HepG2 (cell line): Measurements from ENCODE around the gene CAPN9. TPM values are rescaled to one million over a fixed set of nuclear protein-coding genes. Genes with fewer than 3 reads are reported as not detected.
A peak's percentile ranks its signal among the peaks of the same experiment; 100 is the strongest.

Source experiments
- AGO2 ChIP-seq: fragments of 200-400 bp; formaldehyde crosslinking; optimal IDR thresholded peaks from 2 replicates; pipeline ENCODE3; 2017; ENCODE audit warnings: mild to moderate bottlenecking, low read depth, low read length, moderate library complexity
- DMTF1 ChIP-seq: sonication (generic); formaldehyde crosslinking; IDR thresholded peaks from 2 replicates; pipeline ENCODE4 v1.4.0; 2020; ENCODE audit warnings: mild to moderate bottlenecking, missing genetic modification reagents
- ELF1 ChIP-seq: sonication (generic); formaldehyde crosslinking; IDR thresholded peaks from 2 replicates; pipeline ENCODE4 v1.4.0; 2020; ENCODE audit warnings: missing genetic modification reagents
- EP300 ChIP-seq, 3 experiments: sonication (generic) in 1 of 3; formaldehyde crosslinking in 1 of 3; IDR thresholded peaks; 2 replicates each; pipeline versions ENCODE4 v1.5.1 to v1.6.1; 2011 to 2020; ENCODE audit warnings: low read depth in 2 of 3, low read length in 2 of 3, borderline replicate concordance in 1 of 3, improper control_type of control experiment in 1 of 3, mild to moderate bottlenecking in 1 of 3, missing genetic modification reagents in 1 of 3, moderate library complexity in 1 of 3
- FOXK2 ChIP-seq: fragments of 450-650 bp; IDR thresholded peaks from 2 replicates; pipeline ENCODE4 v1.6.1; 2016
- HMGA1 ChIP-seq: sonication (generic); formaldehyde crosslinking; conservative IDR thresholded peaks from 2 replicates; pipeline ENCODE4 v1.4.0; 2020; ENCODE audit warnings: missing genetic modification reagents
- HNRNPL ChIP-seq: fragments of 200-400 bp; formaldehyde crosslinking; IDR thresholded peaks from 2 replicates; pipeline ENCODE4 v1.6.1; 2017; ENCODE audit warnings: mild to moderate bottlenecking, low read depth, low read length
- MAZ ChIP-seq, 2 experiments: sonication (generic) in 1 of 2; formaldehyde crosslinking in 1 of 2; IDR thresholded peaks; 2 replicates each; pipeline versions ENCODE4 v1.5.0 to v1.6.1; 2012 to 2020; ENCODE audit warnings: low read depth in 2 of 2, mild to moderate bottlenecking in 2 of 2, borderline replicate concordance in 1 of 2, improper control_type of control experiment in 1 of 2, low read length in 1 of 2, missing genetic modification reagents in 1 of 2, moderate library complexity in 1 of 2
- RBFOX2 ChIP-seq: fragments of 200-400 bp; formaldehyde crosslinking; IDR thresholded peaks from 2 replicates; pipeline ENCODE4 v1.6.1; 2017; ENCODE audit warnings: low read depth, mild to moderate bottlenecking, low read length
- TERF1 ChIP-seq: sonication (generic); formaldehyde crosslinking; IDR thresholded peaks from 2 replicates; pipeline ENCODE4 v1.8.0; 2022; ENCODE audit warnings: mild to moderate bottlenecking, missing genetic modification reagents, moderate library complexity
- YEATS2 ChIP-seq: sonication (generic); formaldehyde crosslinking; IDR thresholded peaks from 2 replicates; pipeline ENCODE4 v1.4.0; 2020; ENCODE audit warnings: missing genetic modification reagents, borderline replicate concordance
- ZBTB43 ChIP-seq: sonication (generic); formaldehyde crosslinking; conservative IDR thresholded peaks from 2 replicates; pipeline ENCODE4 v1.4.0; 2020; ENCODE audit warnings: missing genetic modification reagents
- ZFP91 ChIP-seq: sonication (generic); formaldehyde crosslinking; IDR thresholded peaks from 2 replicates; pipeline ENCODE4 v1.9.0; 2022; ENCODE audit warnings: missing genetic modification reagents, mild to moderate bottlenecking, borderline replicate concordance
- ZNF225 ChIP-seq: sonication (generic); formaldehyde crosslinking; IDR thresholded peaks from 2 replicates; pipeline ENCODE4 v1.4.0; 2020; ENCODE audit warnings: mild to moderate bottlenecking, missing genetic modification reagents
- ZNF263 ChIP-seq: sonication (generic); formaldehyde crosslinking; IDR thresholded peaks from 2 replicates; pipeline ENCODE4 v1.4.0; 2020; ENCODE audit warnings: missing genetic modification reagents
- ZNF574 ChIP-seq: sonication (generic); formaldehyde crosslinking; IDR thresholded peaks from 2 replicates; pipeline ENCODE4 v1.4.0; 2020; ENCODE audit warnings: missing genetic modification reagents
- ZNF619 ChIP-seq: sonication (generic); formaldehyde crosslinking; IDR thresholded peaks from 2 replicates; pipeline ENCODE4 v1.4.0; 2020; ENCODE audit warnings: mild to moderate bottlenecking, missing genetic modification reagents
- polyA plus RNA-seq, 8 experiments: library from polyadenylated mRNA; depleted of rRNA in 3 of 8; stranded (reverse) in 7 of 8; unstranded in 1 of 8; fragments of >200 nt; fragmentation: Illumina TruSeq in 4 of 8; extraction: Trizol in 4 of 8; gene quantifications; 2 replicates each; pipeline versions ENCODE4 v1.2.1 to v1.2.3, GENCODE V29; 2011 to 2016; ENCODE audit warnings: low read depth in 4 of 8, missing spikeins in 1 of 8, mixed read lengths in 1 of 8; ENCODE audit not compliant: insufficient read depth in 1 of 8
- total RNA-seq, 5 experiments: library from RNA; depleted of rRNA; stranded (reverse); fragments of >200 nt; fragmentation: Illumina TruSeq; extraction: Trizol; gene quantifications; 2 replicates each; pipeline ENCODE4 v1.2.3, GENCODE V29; 2016; ENCODE audit warnings: low read depth in 1 of 5

The CAPN9 gene
- total and polyA plus RNA-seq, 2 of the 13 experiments (the other 11 are each of a cell fraction or from before 2014, with no cell fraction given), result 0.04 to 0.31 TPM

- TF ChIP-seq DMTF1 (CRISPR knock-in tag), result no peak
- peak; percentile 35; the same call in 1 of the 2 replicates for TF ChIP-seq RBFOX2
- no peak for TF ChIP-seq YEATS2 (CRISPR knock-in tag)
- no peak for TF ChIP-seq TERF1 (CRISPR knock-in tag)
- no peak for TF ChIP-seq EP300 (IDR thresholded peaks at IDR 0.05; ENCODE audit: low read depth in 2 of 2, low read length in 2 of 2)
- 0 out of 2 replicates have a peak, but pooled peaks have one; percentile 16 for TF ChIP-seq EP300 (CRISPR knock-in tag; IDR thresholded peaks at IDR 0.05; ENCODE audit: borderline replicate concordance)
- TF ChIP-seq AGO2, result peak; percentile 78
- TF ChIP-seq ZNF225 (CRISPR knock-in tag), result 0 out of 2 replicates have a peak, but pooled peaks have one; percentile 20
- no peak for TF ChIP-seq FOXK2
- TF ChIP-seq ELF1 (CRISPR knock-in tag), result no peak
- TF ChIP-seq ZNF619 (CRISPR knock-in tag), result no peak
- TF ChIP-seq ZNF574 (CRISPR knock-in tag), result peak; percentile 11; the same call in 1 of the 2 replicates
- 0 out of 2 replicates have a peak, but pooled peaks have one; percentile 12 for TF ChIP-seq ZNF263 (CRISPR knock-in tag)
- TF ChIP-seq ZBTB43, result no peak
- TF ChIP-seq HMGA1 (CRISPR knock-in tag), result no peak
- TF ChIP-seq ZFP91, result 0 out of 2 replicates have a peak, but pooled peaks have one; percentile 40
- TF ChIP-seq MAZ (IDR thresholded peaks at IDR 0.05; ENCODE audit: borderline replicate concordance, low read depth, low read length), result no peak
- no peak for TF ChIP-seq MAZ (CRISPR knock-in tag; IDR thresholded peaks at IDR 0.05; ENCODE audit: low read depth)
- TF ChIP-seq HNRNPL, result peak; percentile 18; the same call in 1 of the 2 replicates
Measured at GRCh38 chr1:230706887-230707731, 40.1 kb upstream of the CAPN9 start (continued).
